Activated CD8-positive, alpha-beta memory T cell treated with anti-CD3 and anti-CD28 coated beads, Interleukin-2, amount 10 ng/mL, durations not matched to agents 7 days and 5 days (primary cell): ENCODE measurements around the gene BRD9. TPM values are rescaled to one million over a fixed set of nuclear protein-coding genes. Genes with fewer than 3 reads are reported as not detected.

Experiments used
- ATAC-seq: fragments of 150-1000 bp; cut with Tn5 transposase; one replicate; pipeline ENCODE4 v1.10.0; 2021; ENCODE audit warnings: moderate library complexity
- CTCF ChIA-PET: fragments of 350-600 bp; sonication (Branson Sonifier 250); formaldehyde crosslinking; loops from one replicate; lab custom pipeline; 2021; ENCODE audit warnings: antibody characterized with exemption; lab: Charles Lee
- DNase-seq: peaks from one replicate; pipeline ENCODE4 v3.0.0-alpha.2; 2020
- H3K27ac Mint-ChIP-seq: one replicate; pipeline ENCODE4 v1.8.0; 2021; ENCODE audit warnings: mild to moderate bottlenecking, mixed read lengths
- H3K27me3 Mint-ChIP-seq: one replicate; pipeline ENCODE4 v1.8.0; 2021; ENCODE audit warnings: mixed read lengths
- H3K36me3 Mint-ChIP-seq: one replicate; pipeline ENCODE4 v1.8.0; 2021; ENCODE audit warnings: mild to moderate bottlenecking, mixed read lengths
- H3K4me1 Mint-ChIP-seq: one replicate; pipeline ENCODE4 v1.8.0; 2021; ENCODE audit warnings: mixed read lengths
- H3K4me3 Mint-ChIP-seq: one replicate; pipeline ENCODE4 v1.8.0; 2021; ENCODE audit warnings: mild to moderate bottlenecking, moderate library complexity, mixed read lengths
- H3K9me3 Mint-ChIP-seq: one replicate; pipeline ENCODE4 v1.8.0; 2022; ENCODE audit warnings: low read depth, mixed read lengths
- total RNA-seq, 2 experiments: library from RNA; stranded (reverse); gene quantifications; one replicate each; pipeline ENCODE4 v1.2.3, GENCODE V29; 2021

The BRD9 gene
- total RNA-seq, 2 experiments from 2014 or later = 58.6 to 64.7 TPM

- Mint-ChIP-seq H3K4me3 (no peak overlapping the region), H3K27ac (no peak overlapping the region), H3K27me3 (no peaks in the 10 kb centered on the region), H3K36me3 (peaks cover 27% of the 10 kb centered on the region), H3K4me1 (peaks cover 4% of the 10 kb centered on the region), H3K9me3 (no peaks in the 10 kb centered on the region)
- ATAC-seq = no peak
- CTCF ChIA-PET = no interaction called here
- no peak for DNase-seq
Measured at GRCh38 chr5:876398-877365, 15.9 kb downstream of the BRD9 start.

GRCh38 chr5:875931-876330 lies 16.7 kb downstream of the BRD9 start:
- CTCF ChIA-PET = no interaction called here

GRCh38 chr5:873328-873727 lies 19.3 kb downstream of the BRD9 start:
- DNase-seq = no peak
- Mint-ChIP-seq H3K27me3 (no peaks in the 10 kb centered on the region), H3K27ac (no peak overlapping the region), H3K4me1 (no peaks in the 10 kb centered on the region), H3K4me3 (no peak overlapping the region), H3K36me3 (peaks cover 37% of the 10 kb centered on the region), H3K9me3 (no peaks in the 10 kb centered on the region)
- ATAC-seq = no peak
- CTCF ChIA-PET = no interaction called here

More at GRCh38 chr5:875931-876330, 16.7 kb downstream of the BRD9 start:
- DNase-seq (no peak), ATAC-seq (no peak)
- Mint-ChIP-seq H3K4me3 (no peak overlapping the region), H3K9me3 (no peaks in the 10 kb centered on the region), H3K4me1 (no peaks in the 10 kb centered on the region), H3K27me3 (no peaks in the 10 kb centered on the region), H3K27ac (no peak overlapping the region), H3K36me3 (peaks cover 25% of the 10 kb centered on the region)

GRCh38 chr5:872301-872700 lies 20.3 kb downstream of the BRD9 start:
- no peaks in the 10 kb centered on the region for H3K27me3 Mint-ChIP-seq
- H3K9me3 Mint-ChIP-seq = no peaks in the 10 kb centered on the region
- H3K4me1 Mint-ChIP-seq = no peaks in the 10 kb centered on the region
- DNase-seq = no peak
- peaks cover 40% of the 10 kb centered on the region for H3K36me3 Mint-ChIP-seq
- H3K27ac Mint-ChIP-seq = no peak overlapping the region
- H3K4me3 Mint-ChIP-seq = no peak overlapping the region
- CTCF ChIA-PET = no interaction called here
- no peak for ATAC-seq

- no peaks in the 10 kb centered on the region for H3K9me3 Mint-ChIP-seq
- DNase-seq = no peak
- H3K27ac Mint-ChIP-seq = no peak overlapping the region
- no peaks in the 10 kb centered on the region for H3K27me3 Mint-ChIP-seq
- CTCF ChIA-PET = no interaction called here
- peaks cover 36% of the 10 kb centered on the region for H3K36me3 Mint-ChIP-seq
- no peaks in the 10 kb centered on the region for H3K4me1 Mint-ChIP-seq
- ATAC-seq = no peak
- H3K4me3 Mint-ChIP-seq = no peak overlapping the region
Measured at GRCh38 chr5:871596-872298, 20.9 kb downstream of the BRD9 start.

- H3K4me3 Mint-ChIP-seq = no peak overlapping the region
Measured at GRCh38 chr5:870956-871355, 21.6 kb downstream of the BRD9 start.

GRCh38 chr5:868428-869135 lies 24.0 kb downstream of the BRD9 start:
- no peak overlapping the region for H3K4me3 Mint-ChIP-seq
- H3K27ac Mint-ChIP-seq = no peak overlapping the region
- CTCF ChIA-PET = no interaction called here
- no peak for ATAC-seq
- no peak for DNase-seq
- H3K36me3 Mint-ChIP-seq = peaks cover 34% of the 10 kb centered on the region
- no peaks in the 10 kb centered on the region for H3K4me1 Mint-ChIP-seq
- no peaks in the 10 kb centered on the region for H3K27me3 Mint-ChIP-seq
- no peaks in the 10 kb centered on the region for H3K9me3 Mint-ChIP-seq

More at GRCh38 chr5:870956-871355, 21.6 kb downstream of the BRD9 start:
- DNase-seq (no peak), ATAC-seq (no peak)
- Mint-ChIP-seq H3K27ac (no peak overlapping the region), H3K9me3 (no peaks in the 10 kb centered on the region), H3K27me3 (no peaks in the 10 kb centered on the region), H3K36me3 (peaks cover 35% of the 10 kb centered on the region), H3K4me1 (no peaks in the 10 kb centered on the region)
- CTCF ChIA-PET = no interaction called here

GRCh38 chr5:867300-867870 lies 25.2 kb downstream of the BRD9 start:
- ATAC-seq = no peak
- H3K4me1 Mint-ChIP-seq = no peaks in the 10 kb centered on the region
- CTCF ChIA-PET = no interaction called here
- H3K9me3 Mint-ChIP-seq = no peaks in the 10 kb centered on the region
- H3K27me3 Mint-ChIP-seq = no peaks in the 10 kb centered on the region
- H3K27ac Mint-ChIP-seq = no peak overlapping the region
- no peak for DNase-seq
- H3K4me3 Mint-ChIP-seq = no peak overlapping the region
- H3K36me3 Mint-ChIP-seq = peaks cover 35% of the 10 kb centered on the region

GRCh38 chr5:865771-866170 lies 26.8 kb downstream of the BRD9 start:
- Mint-ChIP-seq H3K9me3 (no peaks in the 10 kb centered on the region), H3K27me3 (no peaks in the 10 kb centered on the region), H3K4me1 (no peaks in the 10 kb centered on the region), H3K4me3 (no peak overlapping the region), H3K27ac (no peak overlapping the region), H3K36me3 (peaks cover 29% of the 10 kb centered on the region)
- ATAC-seq (no peak), DNase-seq (no peak)
- CTCF ChIA-PET = no interaction called here

- DNase-seq (no peak), ATAC-seq (no peak)
- no peaks in the 10 kb centered on the region for H3K9me3 Mint-ChIP-seq
- CTCF ChIA-PET = no interaction called here
- H3K27ac Mint-ChIP-seq = no peak overlapping the region
- H3K4me1 Mint-ChIP-seq = no peaks in the 10 kb centered on the region
- no peak overlapping the region for H3K4me3 Mint-ChIP-seq
- peaks cover 23% of the 10 kb centered on the region for H3K36me3 Mint-ChIP-seq
- no peaks in the 10 kb centered on the region for H3K27me3 Mint-ChIP-seq
Measured at GRCh38 chr5:865168-865521, 27.5 kb downstream of the BRD9 start.

GRCh38 chr5:864492-865167 lies 28.0 kb downstream of the BRD9 start:
- H3K4me3 Mint-ChIP-seq = no peak overlapping the region
- H3K36me3 Mint-ChIP-seq = peaks cover 21% of the 10 kb centered on the region
- DNase-seq (no peak), ATAC-seq (no peak)
- no peaks in the 10 kb centered on the region for H3K27me3 Mint-ChIP-seq
- H3K9me3 Mint-ChIP-seq = no peaks in the 10 kb centered on the region
- H3K4me1 Mint-ChIP-seq = no peaks in the 10 kb centered on the region
- CTCF ChIA-PET = no interaction called here
- H3K27ac Mint-ChIP-seq = no peak overlapping the region

GRCh38 chr5:863244-863805 lies 29.3 kb downstream of the BRD9 start:
- CTCF ChIA-PET = no interaction called here
- H3K36me3 Mint-ChIP-seq = peaks cover 13% of the 10 kb centered on the region
- H3K4me3 Mint-ChIP-seq = no peak overlapping the region
- no peak for DNase-seq
- no peak overlapping the region for H3K27ac Mint-ChIP-seq
- H3K9me3 Mint-ChIP-seq = no peaks in the 10 kb centered on the region
- no peaks in the 10 kb centered on the region for H3K4me1 Mint-ChIP-seq
- no peaks in the 10 kb centered on the region for H3K27me3 Mint-ChIP-seq
- no peak for ATAC-seq
